Ishikawa (cell line): ENCODE data around the gene NOX5.

Experiments
- CEBPB ChIP-seq: IDR thresholded peaks from 2 replicates; pipeline ENCODE4 v1.6.1; 2012
- CREB1 ChIP-seq: IDR thresholded peaks from 2 replicates; pipeline ENCODE4 v1.6.1; 2012; ENCODE audit warnings: low read depth
- EGR1 ChIP-seq: IDR thresholded peaks from 2 replicates; pipeline ENCODE4 v1.6.1; 2012
- EP300 ChIP-seq: IDR thresholded peaks from 2 replicates; pipeline ENCODE4 v1.6.1; 2012; ENCODE audit warnings: borderline replicate concordance
- FOXM1 ChIP-seq: IDR thresholded peaks from 2 replicates; pipeline ENCODE4 v1.6.1; 2012; ENCODE audit warnings: low read depth, borderline replicate concordance
- NFIC ChIP-seq: IDR thresholded peaks from 2 replicates; pipeline ENCODE4 v1.6.1; 2012
- RAD21 ChIP-seq: IDR thresholded peaks from 2 replicates; pipeline ENCODE4 v1.6.1; 2012; ENCODE audit warnings: low read depth
- REST ChIP-seq: IDR thresholded peaks from 2 replicates; pipeline ENCODE4 v1.6.1; 2012; ENCODE audit warnings: low read depth, mild to moderate bottlenecking
- TAF1 ChIP-seq: IDR thresholded peaks from 2 replicates; pipeline ENCODE4 v1.6.1; 2012; ENCODE audit warnings: low read depth, mild to moderate bottlenecking
- TCF12 ChIP-seq: IDR thresholded peaks from 2 replicates; pipeline ENCODE4 v1.6.1; 2012; ENCODE audit warnings: low read depth
- TEAD4 ChIP-seq: IDR thresholded peaks from 2 replicates; pipeline ENCODE4 v1.6.1; 2012
- USF1 ChIP-seq: IDR thresholded peaks from 2 replicates; pipeline ENCODE4 v1.6.1; 2012
- YY1 ChIP-seq: IDR thresholded peaks from 2 replicates; pipeline ENCODE4 v1.6.1; 2012; ENCODE audit warnings: low read depth
- ZBTB7A ChIP-seq: IDR thresholded peaks from 2 replicates; pipeline ENCODE4 v1.6.1; 2012; ENCODE audit warnings: low read depth
- TF ChIP-seq, protein P1 (sequence below): IDR thresholded peaks from 2 replicates; pipeline ENCODE4 v1.6.1; 2012

NOX5 gene

GRCh38 chr15:68991723-68992122 is 22.8 kb upstream of the NOX5 start:
- no peak for TF ChIP-seq EP300

DNA sequence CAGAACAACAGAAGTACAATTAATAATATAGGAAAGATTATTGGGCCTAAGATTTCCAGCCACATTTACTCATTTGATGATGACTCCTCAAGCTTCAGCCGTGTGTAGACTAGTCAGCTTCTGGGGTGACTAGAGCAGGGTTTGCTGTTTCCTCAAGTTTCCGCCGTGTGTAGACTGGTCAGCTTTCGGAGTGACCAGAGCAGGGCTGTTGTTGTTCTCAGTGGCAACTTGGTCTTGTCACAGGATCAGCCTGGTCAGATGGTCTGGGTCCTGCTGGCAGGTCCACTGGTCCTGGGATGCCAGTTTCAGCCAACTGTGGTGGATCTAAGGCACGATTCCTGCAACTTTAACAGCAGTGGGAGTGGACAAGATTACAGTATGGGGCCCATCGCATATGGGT is 21.8 kb upstream of the NOX5 start:
- TF ChIP-seq TAF1 (no peak), NFIC (no peak)

GRCh38 chr15:68993276-68993675 is 21.2 kb upstream of the NOX5 start:
- no peak for TF ChIP-seq TCF12
- TF ChIP-seq REST: no peak
- TF ChIP-seq FOXM1: no peak
- no peak for TF ChIP-seq RAD21
- TF ChIP-seq CREB1: no peak
- TF ChIP-seq YY1: no peak
- no peak for TF ChIP-seq NFIC
- TF ChIP-seq, protein P1, sequence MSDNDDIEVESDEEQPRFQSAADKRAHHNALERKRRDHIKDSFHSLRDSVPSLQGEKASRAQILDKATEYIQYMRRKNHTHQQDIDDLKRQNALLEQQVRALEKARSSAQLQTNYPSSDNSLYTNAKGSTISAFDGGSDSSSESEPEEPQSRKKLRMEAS: no peak
- TF ChIP-seq EGR1: no peak
- TF ChIP-seq TEAD4: no peak
- no peak for TF ChIP-seq TAF1

DNA sequence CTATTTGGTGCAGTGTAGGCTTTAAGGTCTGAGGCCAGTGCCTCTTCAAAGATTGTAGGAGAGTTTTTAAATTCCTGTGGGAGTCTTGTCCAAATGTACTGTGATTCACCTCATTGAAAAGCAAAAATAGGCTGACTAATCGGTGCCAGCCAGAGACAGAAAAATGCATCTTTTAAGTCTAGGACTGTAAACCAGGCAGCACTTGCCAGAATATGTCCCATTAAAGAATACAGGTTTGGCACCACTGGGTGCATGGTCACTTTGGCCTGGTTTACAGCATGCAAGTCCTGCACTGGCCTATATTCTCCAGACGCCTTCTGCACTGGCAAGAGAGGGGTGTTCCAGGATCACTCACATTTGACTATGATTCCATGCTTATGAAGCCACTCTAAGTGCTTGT is 20.3 kb upstream of the NOX5 start:
- TF ChIP-seq RAD21: no peak
- no peak for TF ChIP-seq TAF1
- no peak for TF ChIP-seq REST
- no peak for TF ChIP-seq NFIC
- TF ChIP-seq USF1: no peak
- no peak for TF ChIP-seq FOXM1
- TF ChIP-seq, protein P1: no peak
- TF ChIP-seq ZBTB7A: no peak
- TF ChIP-seq TEAD4: no peak
- no peak for TF ChIP-seq YY1
- no peak for TF ChIP-seq CREB1

DNA sequence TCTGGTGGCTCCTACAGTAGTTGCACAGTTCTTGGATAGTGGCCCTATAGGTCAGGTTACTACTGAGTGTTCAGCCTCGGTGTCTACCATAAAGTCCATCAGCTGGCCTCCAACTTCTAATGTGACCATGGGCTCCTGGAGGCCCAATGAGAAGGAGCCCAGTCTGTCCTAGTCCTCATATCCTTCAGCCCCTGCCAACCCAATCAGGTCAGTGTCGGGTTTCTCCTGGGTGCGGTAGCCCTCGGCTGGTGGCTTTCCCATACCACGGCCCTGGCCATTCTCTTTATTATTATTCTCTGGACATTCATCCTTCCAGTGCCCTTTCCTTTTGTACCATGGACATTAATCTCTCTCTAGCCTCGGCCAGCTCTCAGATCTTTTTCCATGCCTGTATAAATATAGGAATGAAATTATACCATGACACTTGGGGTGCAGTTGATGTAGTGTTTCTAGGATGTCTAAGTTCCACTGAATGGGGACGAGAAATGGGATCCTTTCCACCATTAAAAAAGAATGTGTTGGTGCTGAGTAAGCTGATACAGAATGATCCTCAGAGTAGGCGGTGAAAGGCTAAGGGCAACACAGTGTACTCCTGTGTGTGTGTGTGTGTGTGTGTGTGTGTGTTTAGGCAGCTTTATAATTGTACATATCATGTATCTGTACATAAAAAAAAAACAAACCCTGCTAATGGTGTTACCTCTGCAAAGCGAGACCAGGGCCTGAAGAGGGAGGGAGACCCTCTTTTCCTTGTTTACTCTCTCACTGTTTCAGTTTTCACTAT is 19.3 kb upstream of the NOX5 start:
- TF ChIP-seq EGR1 (no peak), TAF1 (no peak)

GRCh38 chr15:68997050-68997449 is 17.4 kb upstream of the NOX5 start:
- no peak for TF ChIP-seq REST
- no peak for TF ChIP-seq EGR1
- TF ChIP-seq NFIC: no peak
- TF ChIP-seq EP300: no peak
- TF ChIP-seq USF1: no peak
- TF ChIP-seq ZBTB7A: no peak
- no peak for TF ChIP-seq CEBPB
- TF ChIP-seq YY1: no peak
- TF ChIP-seq, protein P1: no peak
- no peak for TF ChIP-seq RAD21
- no peak for TF ChIP-seq TEAD4
- TF ChIP-seq TCF12: no peak
- TF ChIP-seq CREB1: no peak
- TF ChIP-seq FOXM1: no peak
- TF ChIP-seq TAF1: no peak
